Hepatocyte (in vitro differentiated cells): ENCODE measurements around the gene MAFB. TPM values are rescaled to one million over a fixed set of nuclear protein-coding genes. Genes with fewer than 3 reads are reported as not detected.

Experiments used
- DNase-seq: peaks from one replicate; pipeline ENCODE4 v3.0.0-alpha.2; 2016; ENCODE audit warnings: low spot score
- H2AFZ ChIP-seq: fragments of 200-600 bp; sonication (generic); 2 replicates; pipeline ENCODE4 v1.6.0; 2016; ENCODE audit warnings: antibody characterized with exemption, mild to moderate bottlenecking
- H3K27ac ChIP-seq: fragments of 200-600 bp; sonication (generic); 2 replicates; pipeline ENCODE4 v1.5.1; 2016; ENCODE audit warnings: mild to moderate bottlenecking
- H3K27me3 ChIP-seq: fragments of 200-600 bp; sonication (generic); 2 replicates; pipeline ENCODE4 v1.6.1; 2016
- H3K36me3 ChIP-seq: fragments of 200-600 bp; sonication (generic); replicated peaks from 2 replicates; pipeline ENCODE4 v1.5.1; 2016; ENCODE audit warnings: low read depth; ENCODE audit not compliant: insufficient read depth
- H3K4me1 ChIP-seq: fragments of 200-600 bp; sonication (generic); 2 replicates; pipeline ENCODE4 v1.5.1; 2016; ENCODE audit warnings: mild to moderate bottlenecking, moderate library complexity; ENCODE audit not compliant: insufficient read depth
- H3K4me2 ChIP-seq: fragments of 200-600 bp; sonication (generic); 2 replicates; pipeline ENCODE4 v1.6.0; 2016
- H3K4me3 ChIP-seq: fragments of 200-600 bp; sonication (generic); 2 replicates; pipeline ENCODE4 v1.5.1; 2016; ENCODE audit warnings: mild to moderate bottlenecking
- H3K79me2 ChIP-seq: fragments of 200-600 bp; sonication (generic); 2 replicates; pipeline ENCODE4 v1.6.0; 2017; ENCODE audit warnings: mild to moderate bottlenecking
- H3K9me2 ChIP-seq: fragments of 200-600 bp; sonication (generic); replicated peaks from 2 replicates; pipeline ENCODE4 v1.6.0; 2017; ENCODE audit warnings: mild to moderate bottlenecking; ENCODE audit not compliant: insufficient read depth
- H3K9me3 ChIP-seq: fragments of 200-600 bp; sonication (generic); 2 replicates; pipeline ENCODE4 v1.5.1; 2016; ENCODE audit warnings: low read depth, mild to moderate bottlenecking
- H4K20me1 ChIP-seq: fragments of 200-600 bp; sonication (generic); 2 replicates; pipeline ENCODE4 v1.6.0; 2016; ENCODE audit warnings: mild to moderate bottlenecking; ENCODE audit not compliant: insufficient read depth, poor library complexity, severe bottlenecking
- CTCF ChIP-seq: fragments of 200-600 bp; sonication (generic); IDR thresholded peaks from 2 replicates; pipeline ENCODE4 v1.5.1; 2016; ENCODE audit warnings: antibody characterized with exemption, mild to moderate bottlenecking; ENCODE audit not compliant: poor library complexity
- EZH2 ChIP-seq: fragments of 200-600 bp; sonication (generic); IDR thresholded peaks from 2 replicates; pipeline ENCODE4 v1.6.1; 2016; ENCODE audit warnings: antibody characterized with exemption, mild to moderate bottlenecking, borderline replicate concordance
- EZH2phosphoT487 ChIP-seq: fragments of 200-600 bp; sonication (generic); IDR thresholded peaks from one replicate; pipeline ENCODE4 v1.6.1; 2018; ENCODE audit warnings: antibody characterized with exemption, mild to moderate bottlenecking, low read depth, moderate library complexity; ENCODE audit not compliant: unreplicated experiment, severe bottlenecking
- WGBS: methylation state at CpG from one replicate; pipeline ENCODE4 v1.1.6; 2016; ENCODE audit warnings: low lambda C conversion rate; ENCODE audit errors: missing lambda C conversion rate; 5-methylcytosine and 5-hydroxymethylcytosine counted together
- polyA plus RNA-seq: library from polyadenylated mRNA; unstranded; fragments of >200 nt; fragmentation: Nextera tagmentation; extraction: Ambion mirVana; gene quantifications from 2 replicates; pipeline ENCODE4 v1.2.1, GENCODE V29; 2016
- total RNA-seq: library from RNA; depleted of rRNA; stranded (reverse); fragments of >200 nt; gene quantifications from 2 replicates; pipeline ENCODE4 v1.2.3, GENCODE V29; 2014

Gene MAFB
- total and polyA plus RNA-seq, 2 experiments from 2014 or later = 3.4 to 4.1 TPM

- no peak overlapping the region for H3K27ac ChIP-seq
- WGBS = 62% methylated on average over 5 of the region's 5 CpGs
These were observed 13.3 kb downstream of the MAFB start for GRCh38 chr20:40675599-40676221.

GRCh38 chr20:40673442-40673841 is 15.6 kb downstream of the MAFB start:
- DNase-seq = no peak
- H3K27ac ChIP-seq = no peak overlapping the region

More at GRCh38 chr20:40675599-40676221, 13.3 kb downstream of the MAFB start:
- H3K9me3 ChIP-seq = no peaks in the 10 kb centered on the region
- no peak for DNase-seq
- H3K27me3 ChIP-seq = peaks cover 24% of the 10 kb centered on the region
- H3K4me3 ChIP-seq = no peak overlapping the region
- H2AFZ ChIP-seq = no peak overlapping the region
- H3K4me2 ChIP-seq = no peak overlapping the region
- H3K79me2 ChIP-seq = no peaks in the 10 kb centered on the region
- no peaks in the 10 kb centered on the region for H3K36me3 ChIP-seq
- TF ChIP-seq EZH2phosphoT487 (no peak), EZH2 (peak; percentile 4)
- H3K4me1 ChIP-seq = peaks cover 3% of the 10 kb centered on the region
- no peaks in the 10 kb centered on the region for H3K9me2 ChIP-seq
- H4K20me1 ChIP-seq = no peaks in the 10 kb centered on the region

GRCh38 chr20:40672095-40672494 is 16.9 kb downstream of the MAFB start:
- Histone ChIP-seq H3K27me3 (peaks cover 1% of the 10 kb centered on the region), H2AFZ (no peak overlapping the region), H3K4me1 (peaks cover 20% of the 10 kb centered on the region), H3K9me3 (no peaks in the 10 kb centered on the region), H3K27ac (no peak overlapping the region), H3K4me2 (no peak overlapping the region), H3K4me3 (no peak overlapping the region), H3K79me2 (no peaks in the 10 kb centered on the region), H3K9me2 (no peaks in the 10 kb centered on the region), H3K36me3 (no peaks in the 10 kb centered on the region), H4K20me1 (no peaks in the 10 kb centered on the region)
- TF ChIP-seq CTCF = no peak
- TF ChIP-seq EZH2phosphoT487 = no peak
- 90% methylated on average over 2 of the region's 2 CpGs for WGBS
- DNase-seq = no peak

More at GRCh38 chr20:40673442-40673841, 15.6 kb downstream of the MAFB start:
- H3K9me3 ChIP-seq = no peaks in the 10 kb centered on the region
- no peak overlapping the region for H3K4me2 ChIP-seq
- no peaks in the 10 kb centered on the region for H3K79me2 ChIP-seq
- H3K36me3 ChIP-seq = no peaks in the 10 kb centered on the region
- H3K4me1 ChIP-seq = peaks cover 13% of the 10 kb centered on the region
- peaks cover 10% of the 10 kb centered on the region for H3K27me3 ChIP-seq
- H3K4me3 ChIP-seq = no peak overlapping the region
- H4K20me1 ChIP-seq = no peaks in the 10 kb centered on the region
- TF ChIP-seq EZH2phosphoT487 = no peak
- TF ChIP-seq EZH2 = no peak
- no peak for TF ChIP-seq CTCF
- no peaks in the 10 kb centered on the region for H3K9me2 ChIP-seq
- H2AFZ ChIP-seq = no peak overlapping the region

GRCh38 chr20:40670253-40670652 is 18.8 kb downstream of the MAFB start:
- H3K79me2 ChIP-seq = no peaks in the 10 kb centered on the region
- H3K4me2 ChIP-seq = no peak overlapping the region
- H4K20me1 ChIP-seq = no peaks in the 10 kb centered on the region
- WGBS = 98% methylated on average over 2 of the region's 2 CpGs
- no peak for DNase-seq
- no peak overlapping the region for H2AFZ ChIP-seq
- no peaks in the 10 kb centered on the region for H3K36me3 ChIP-seq
- no peak overlapping the region for H3K27ac ChIP-seq
- no peaks in the 10 kb centered on the region for H3K9me2 ChIP-seq
- peaks cover 17% of the 10 kb centered on the region for H3K4me1 ChIP-seq
- H3K4me3 ChIP-seq = no peak overlapping the region
- TF ChIP-seq EZH2phosphoT487 = no peak
- no peak for TF ChIP-seq CTCF
- no peak for TF ChIP-seq EZH2
- no peaks in the 10 kb centered on the region for H3K27me3 ChIP-seq
- no peaks in the 10 kb centered on the region for H3K9me3 ChIP-seq
